Stimulated activated CD8-positive, alpha-beta memory T cell treated with anti-CD3 and anti-CD28 coated beads, Interleukin-12 subunit alpha, Interleukin-12 subunit beta, amount 100 ng/mL, for 1 hour (primary cell): ENCODE measurements around the gene MAS1.
"Not testable (repeated sequence)": the region's sequence is repeated elsewhere in the genome, so short reads cannot be mapped to it uniquely, and the experiment has no call there.

ENCODE experiments used
- DNase-seq: peaks from one replicate; pipeline ENCODE4 v3.0.0-alpha.2; 2020; ENCODE audit warnings: low read depth

The MAS1 gene

DNA sequence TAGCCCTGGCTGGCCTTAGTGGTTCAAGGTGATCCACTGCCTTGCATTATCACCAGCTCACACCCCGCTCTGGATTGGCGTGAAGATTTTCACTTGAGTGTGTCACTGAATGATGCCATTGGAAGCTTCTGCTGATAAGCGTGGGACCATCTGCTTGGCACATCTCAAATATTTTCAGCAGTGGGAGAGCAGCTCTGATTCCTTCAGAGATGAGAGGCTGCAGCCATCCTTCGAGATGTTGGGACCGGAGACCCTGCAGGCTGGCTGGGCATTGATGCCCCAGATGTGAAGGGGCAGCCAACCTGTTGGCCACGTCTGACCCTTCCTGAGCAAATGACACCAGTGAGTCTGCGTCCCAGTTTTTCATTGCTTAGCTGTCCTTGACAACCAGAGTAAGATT lies at the start of gene MAS1:
Gene MAS1, plus strand, starts transcription at position 197 of the 400 bp plus-strand sequence. CDS start 15,968 bp downstream, outside the sequence.
- no peak for DNase-seq

DNA sequence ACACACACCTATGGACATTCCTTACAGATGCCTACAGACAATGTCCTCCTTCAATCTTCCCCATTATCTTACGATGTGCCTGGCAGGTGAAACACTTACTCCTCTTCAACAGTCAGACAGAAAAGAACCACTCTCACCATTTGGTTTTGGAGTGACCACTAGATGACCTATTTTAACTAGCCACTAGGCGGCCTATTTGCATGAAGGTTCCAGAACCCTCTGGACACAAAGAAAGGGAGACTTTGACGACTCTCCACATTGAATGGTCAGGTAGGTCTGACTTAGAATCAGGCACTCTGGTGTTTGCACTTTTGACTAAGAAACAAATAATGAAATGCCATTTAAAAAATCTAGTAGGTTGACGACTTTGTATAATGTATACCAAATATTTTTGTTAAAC lies 48.8 kb upstream of the MAS1 start:
- no peak for DNase-seq

DNA sequence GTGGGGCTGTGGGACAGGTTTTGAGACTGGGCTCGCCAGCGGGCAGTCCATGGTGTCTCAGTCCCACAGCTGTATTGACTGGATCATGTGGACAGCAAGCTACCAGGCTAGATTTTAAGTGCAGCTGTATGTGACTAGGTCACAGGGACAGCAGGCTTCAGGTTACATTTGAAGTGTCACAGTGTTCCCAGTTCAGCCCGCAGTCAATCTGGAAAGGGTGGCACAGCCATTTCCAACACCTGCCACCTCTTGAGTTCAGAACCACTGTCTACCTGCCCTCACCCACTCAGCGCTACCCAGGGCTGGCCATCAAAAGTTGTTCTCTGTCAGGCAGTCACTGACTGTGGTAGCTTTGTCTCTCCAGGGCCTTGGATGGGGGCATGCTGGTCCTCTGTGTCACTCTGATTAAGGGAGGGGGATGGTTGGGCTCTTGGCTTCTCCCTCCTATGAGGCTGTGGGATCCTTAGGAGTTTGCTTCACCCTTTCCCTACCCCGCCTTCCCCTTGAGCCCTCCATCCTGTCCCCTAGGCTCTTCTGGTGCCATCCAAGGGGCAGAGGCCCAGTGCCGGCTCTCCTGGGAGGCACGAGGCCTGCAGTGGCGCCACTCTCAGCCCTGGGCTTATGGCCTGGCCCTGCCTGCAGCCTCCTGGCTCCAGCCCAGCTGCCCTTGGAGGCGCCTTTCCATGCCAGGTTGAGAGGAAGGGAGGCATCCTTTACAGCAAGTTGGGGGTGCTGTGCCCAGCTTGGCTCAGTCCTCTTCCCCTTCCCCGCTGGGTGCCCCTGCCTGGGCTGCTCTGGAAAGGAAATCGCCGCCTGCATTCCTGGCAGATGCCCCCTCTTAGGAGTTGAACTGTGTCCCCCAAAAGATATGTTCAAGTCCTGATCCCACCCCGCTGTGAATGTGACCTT lies 45.8 kb upstream of the MAS1 start:
- no peak for DNase-seq

DNA sequence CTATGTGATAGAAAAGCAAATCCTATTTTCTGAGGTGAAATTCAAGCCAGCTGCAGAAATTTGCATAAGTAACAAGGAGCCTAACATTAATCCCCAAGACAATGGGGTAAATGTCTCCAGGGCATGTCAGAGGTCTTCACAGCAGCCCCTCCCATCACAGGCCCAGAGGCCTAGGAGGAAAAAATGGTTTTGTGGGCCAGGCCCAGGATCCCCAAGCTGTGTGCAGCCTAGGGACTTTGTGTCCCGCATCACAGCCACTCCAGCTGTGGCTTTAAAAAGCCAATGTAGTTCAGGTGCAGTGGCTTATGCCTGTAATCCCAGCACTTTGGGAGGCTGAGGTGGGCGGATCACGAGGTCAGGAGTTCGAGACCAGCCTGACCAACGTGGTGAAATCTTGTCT lies 42.2 kb upstream of the MAS1 start:
- not testable (repeated sequence) for DNase-seq

DNA sequence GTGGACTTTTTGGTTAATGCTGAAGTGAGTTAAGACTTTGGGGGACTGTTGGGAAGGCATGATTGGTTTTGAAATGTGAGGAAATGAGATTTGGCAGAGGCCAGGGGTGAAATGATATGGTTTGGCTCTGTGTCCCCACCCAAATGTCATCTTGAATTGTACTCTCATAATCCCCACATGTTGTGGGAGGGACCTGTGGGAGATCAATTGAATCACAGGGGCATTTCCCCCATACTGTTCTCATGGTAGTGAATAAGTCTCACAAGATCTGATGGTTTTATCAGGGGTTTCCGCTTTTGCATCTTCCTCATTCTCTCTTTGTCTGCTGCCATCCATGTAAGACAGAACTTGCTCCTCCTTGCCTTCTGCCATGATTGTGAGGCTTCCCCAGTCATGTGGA lies 40.9 kb upstream of the MAS1 start:
- DNase-seq: not testable (repeated sequence)

DNA sequence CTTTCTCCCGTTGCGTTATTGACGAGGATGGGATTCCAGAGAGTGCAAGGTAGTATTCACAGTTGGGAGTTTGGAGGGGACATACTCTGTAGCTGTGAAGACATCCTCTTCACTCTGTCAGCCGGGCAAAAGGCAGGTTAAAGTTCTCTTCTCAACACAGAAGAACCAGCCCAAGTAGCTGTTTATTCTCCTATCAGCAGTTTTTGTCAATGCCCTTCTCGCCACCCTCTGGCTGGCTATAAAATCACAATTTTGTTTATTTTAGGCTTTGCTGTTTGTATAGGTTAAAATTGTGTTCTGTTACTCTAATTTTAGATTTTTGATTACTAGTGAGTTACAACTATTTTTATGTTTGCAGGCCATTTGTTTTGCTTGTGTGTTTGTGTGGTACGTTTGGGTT lies 37.9 kb upstream of the MAS1 start:
- DNase-seq: no peak

DNA sequence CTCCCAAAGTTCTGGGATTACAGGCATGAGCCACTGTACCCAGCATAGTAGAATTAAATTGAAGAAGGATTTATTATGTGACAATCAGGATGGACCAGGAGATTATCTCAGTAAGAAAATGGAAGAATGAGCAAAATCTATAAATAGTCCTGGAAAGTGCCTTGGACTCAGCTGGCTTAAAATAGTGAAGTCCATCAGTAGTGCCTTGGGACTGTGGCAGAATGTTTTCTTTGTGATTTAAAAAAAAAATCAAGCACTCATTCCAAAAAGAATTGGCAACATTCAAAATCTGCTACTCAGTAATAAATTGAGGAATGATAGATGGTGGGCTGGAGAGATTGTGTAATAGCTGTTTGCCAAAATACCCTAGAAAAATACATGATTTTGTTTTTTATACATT lies 37.0 kb upstream of the MAS1 start:
- DNase-seq: no peak

DNA sequence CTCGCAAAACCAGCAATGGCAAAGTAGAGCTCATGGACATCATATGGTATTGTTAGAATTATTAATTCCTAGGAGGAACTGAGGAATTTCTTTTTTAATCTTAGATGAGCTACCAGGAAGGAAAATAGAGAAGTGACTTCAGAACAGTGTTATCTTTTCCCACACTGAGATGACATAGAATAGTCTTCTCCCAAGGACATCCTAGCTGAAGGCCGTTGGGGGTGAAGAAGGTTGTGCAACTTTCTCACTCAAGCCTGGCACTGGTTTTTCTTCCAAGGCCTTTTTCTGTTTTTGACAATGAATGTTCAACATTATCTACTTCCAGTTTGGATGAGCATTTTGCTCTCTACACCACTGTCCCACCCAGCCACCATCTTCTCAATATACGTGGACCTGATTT lies 35.8 kb upstream of the MAS1 start:
- DNase-seq: no peak

DNA sequence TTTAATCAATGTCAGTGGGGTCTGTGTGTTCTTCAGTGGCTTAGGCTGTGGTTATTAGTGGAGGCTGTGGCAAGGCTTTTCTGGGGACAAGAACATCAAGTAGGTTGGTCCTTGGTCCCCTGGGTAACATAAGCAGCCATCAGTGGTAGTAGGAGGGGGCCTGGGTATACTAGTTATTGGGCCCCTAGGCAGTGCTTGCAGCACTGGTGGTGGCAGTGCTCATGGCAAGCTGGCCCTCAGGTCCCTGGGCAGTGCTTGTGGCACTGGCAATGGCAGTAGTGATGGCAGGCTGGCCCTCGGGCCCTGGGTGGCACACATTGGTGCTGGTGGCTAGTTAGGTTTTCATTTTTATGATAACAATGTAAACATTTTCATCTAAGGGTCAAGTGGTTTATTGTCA lies 32.5 kb upstream of the MAS1 start:
- DNase-seq: no peak

DNA sequence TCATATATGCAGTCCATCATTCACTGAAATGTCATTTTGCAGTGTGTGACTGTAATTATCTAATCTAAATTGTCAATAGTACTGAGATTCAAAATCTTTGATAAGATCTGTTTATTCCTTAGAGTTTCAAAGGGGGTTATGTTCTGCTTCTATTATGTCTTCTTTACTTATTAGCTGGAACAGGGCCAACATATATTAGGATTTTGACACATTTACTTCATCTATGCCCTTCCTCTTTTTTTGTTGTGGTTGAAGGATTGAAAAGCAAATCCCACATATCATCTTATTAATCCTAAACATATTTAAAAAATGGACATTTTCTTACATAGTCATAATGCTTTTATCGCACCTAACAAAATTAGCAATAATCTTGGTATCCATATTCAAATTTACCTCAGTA lies 30.3 kb upstream of the MAS1 start:
- no peak for DNase-seq

DNA sequence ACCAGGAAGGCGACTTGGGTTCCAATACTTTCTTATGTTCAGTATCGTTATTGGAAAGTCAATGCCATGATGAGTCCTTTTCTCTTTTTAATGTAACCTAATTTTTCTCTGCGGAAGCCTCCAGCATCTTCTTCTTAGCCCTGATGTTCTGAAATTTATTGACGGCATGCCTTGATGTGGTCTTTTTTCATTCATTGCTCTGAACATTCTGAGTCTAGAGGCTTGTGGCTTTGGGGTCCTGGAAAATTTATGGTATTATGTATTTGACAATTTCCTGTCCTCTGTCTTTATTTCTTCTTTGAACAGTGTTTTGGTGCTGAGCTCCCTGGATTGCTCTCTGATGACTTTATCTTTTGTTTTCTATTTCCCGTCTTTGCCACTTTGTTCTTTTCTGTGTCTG lies 28.7 kb upstream of the MAS1 start:
- DNase-seq: no peak

DNA sequence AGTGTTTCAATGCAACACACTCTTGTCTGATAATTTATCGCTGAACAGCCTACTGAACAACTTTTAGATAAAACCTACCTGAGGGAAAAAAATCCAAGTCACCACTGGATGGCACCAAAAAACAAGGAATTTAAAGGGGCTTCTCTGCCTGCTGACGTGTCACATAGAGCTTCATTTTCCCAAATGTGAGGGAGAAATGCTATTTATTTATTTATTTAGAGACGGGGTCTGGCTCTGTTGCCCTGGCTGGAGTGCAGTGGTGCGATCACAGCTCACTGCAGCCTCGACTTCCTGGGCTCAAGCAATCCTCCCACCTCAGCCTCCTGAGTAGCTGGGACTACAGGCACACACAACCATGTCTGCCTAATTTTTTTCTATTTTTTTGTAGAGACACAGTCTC lies 27.4 kb upstream of the MAS1 start:
- peak; percentile 11 for DNase-seq

DNA sequence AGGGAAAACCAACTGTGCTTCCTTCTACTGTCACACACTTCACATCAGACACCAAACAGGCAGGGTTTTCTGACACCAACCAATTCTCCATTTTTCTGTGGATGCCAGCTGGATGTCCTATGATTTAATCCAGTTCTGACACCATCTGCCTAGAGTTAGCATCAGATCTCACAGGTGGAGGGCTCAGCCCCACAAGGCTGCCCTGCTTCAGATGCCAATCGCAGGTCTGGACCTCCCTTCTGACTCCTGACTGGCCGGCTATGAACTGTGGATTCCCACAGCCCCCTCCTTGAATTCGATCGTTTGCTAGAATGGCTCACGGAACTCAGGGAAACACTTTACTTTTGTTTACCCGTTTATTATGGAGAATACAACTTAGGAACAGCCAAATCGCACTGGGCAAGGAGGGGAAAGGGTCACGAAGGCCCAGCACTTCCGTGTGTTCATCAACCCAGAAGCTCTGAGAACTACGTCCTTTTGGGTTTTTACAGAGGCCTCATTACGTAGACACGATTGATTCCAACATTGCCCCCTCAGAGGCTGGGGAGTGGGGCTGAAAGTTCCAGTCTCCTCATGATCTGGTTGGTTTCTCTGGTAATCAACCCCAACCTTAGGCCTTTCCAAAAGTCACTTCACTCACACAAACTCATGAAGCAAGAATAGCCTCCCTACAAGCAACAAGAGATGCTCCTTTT lies 25.4 kb upstream of the MAS1 start:
- DNase-seq: no peak

DNA sequence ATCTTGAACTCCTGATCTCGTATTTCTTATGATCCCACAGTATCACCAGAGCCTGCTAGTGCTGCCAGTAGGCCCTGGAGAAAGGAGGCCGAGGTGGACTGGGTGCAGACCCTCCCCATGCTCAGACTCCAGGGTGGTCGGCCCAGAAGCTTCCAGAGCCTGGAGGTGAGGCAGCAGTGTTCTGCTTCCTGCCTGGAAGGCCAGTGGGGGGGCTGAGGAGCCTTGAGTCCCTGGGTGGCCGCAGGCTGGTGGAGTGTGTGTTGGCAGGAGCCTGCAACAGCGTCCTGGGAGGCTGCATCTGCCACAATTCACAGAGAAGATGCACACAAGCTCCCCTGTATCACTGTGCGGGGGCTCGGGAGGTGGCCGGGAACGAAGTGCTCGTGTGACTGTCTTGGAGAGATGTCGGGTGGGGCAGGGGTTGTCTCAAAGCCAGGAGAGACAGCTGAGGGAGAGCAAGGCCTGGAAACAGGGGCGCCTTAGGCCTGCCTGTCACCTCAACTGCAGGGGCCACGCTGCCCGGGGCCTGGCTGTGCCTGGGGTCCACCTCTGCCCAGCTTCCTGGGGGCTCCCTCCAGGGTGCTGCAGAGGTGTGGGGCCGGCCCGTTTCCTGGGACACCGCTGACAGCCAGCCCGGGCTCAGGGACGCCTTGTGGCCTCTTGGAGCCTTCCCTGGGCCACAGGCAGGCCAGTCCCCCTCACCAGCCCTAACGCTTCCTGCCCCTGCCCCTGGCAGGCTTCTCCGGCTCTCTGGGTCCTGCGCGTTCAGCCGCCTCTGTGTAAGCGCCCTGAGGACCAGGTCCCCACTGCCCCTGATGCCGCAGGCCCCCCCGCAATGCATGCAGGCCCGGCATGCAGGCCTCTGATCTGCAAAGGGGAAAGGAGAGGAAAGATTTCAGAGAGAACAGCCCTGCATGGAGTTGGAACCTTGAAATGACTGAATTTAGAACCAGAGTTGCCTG lies 24.2 kb upstream of the MAS1 start:
- no peak for DNase-seq

DNA sequence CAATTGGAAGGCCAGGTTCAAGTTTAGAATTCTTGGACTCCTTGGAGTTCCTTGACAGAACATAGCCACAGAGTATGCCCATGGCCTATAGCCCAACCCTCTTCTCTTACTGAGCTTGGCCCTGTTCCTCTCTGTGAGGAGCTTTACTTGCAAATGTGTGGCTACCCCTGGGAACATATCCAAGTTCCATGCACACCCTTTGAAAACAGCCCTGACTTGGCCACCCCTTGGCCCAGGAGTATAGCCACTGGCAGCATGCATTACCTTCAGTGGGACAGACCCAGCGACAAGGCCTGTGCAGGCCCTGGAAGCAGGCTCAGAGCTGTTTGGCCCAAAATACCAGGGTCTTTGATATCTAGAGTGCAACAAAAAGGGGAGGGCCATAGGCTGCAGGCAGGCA lies 19.5 kb upstream of the MAS1 start:
- DNase-seq: no peak

DNA sequence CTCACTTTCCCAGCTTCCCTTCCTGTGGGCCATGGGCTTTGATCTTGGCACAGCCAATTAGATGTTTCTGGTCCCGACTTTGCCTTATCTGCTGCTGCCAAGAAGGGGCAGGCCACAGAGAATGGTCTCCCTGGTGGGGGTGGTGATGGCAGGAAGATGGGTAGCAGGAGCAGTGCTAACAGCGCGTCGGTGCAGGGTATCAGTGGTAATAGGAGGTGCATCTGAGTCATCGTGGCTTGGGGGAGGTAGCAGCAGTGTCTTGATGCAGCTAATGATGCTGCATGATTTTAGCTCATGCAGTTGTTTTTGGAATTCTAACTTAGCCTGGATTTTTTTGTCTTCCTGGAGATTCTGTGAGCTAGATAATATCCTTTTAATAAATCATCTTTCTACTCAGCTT lies 18.9 kb upstream of the MAS1 start:
- DNase-seq: no peak

DNA sequence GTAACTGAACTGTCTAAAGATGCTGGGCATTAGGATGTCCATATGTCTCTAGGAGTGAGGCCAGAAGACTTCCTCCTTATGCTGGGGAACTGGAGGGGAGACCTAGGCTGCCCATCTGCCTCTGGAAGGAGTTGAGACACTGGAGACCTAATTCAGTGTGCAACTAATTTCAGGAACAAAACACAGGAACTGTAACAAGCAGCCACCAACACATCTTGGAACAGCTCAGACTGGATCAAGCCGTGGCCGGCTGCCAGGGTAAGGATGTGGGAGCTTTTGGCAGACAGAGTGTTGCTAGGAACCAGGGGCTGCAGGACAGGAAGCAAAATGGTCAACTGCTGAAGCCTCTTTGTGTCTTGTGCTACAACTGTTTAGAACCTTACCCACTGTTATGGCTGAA lies 16.4 kb upstream of the MAS1 start:
- no peak for DNase-seq

DNA sequence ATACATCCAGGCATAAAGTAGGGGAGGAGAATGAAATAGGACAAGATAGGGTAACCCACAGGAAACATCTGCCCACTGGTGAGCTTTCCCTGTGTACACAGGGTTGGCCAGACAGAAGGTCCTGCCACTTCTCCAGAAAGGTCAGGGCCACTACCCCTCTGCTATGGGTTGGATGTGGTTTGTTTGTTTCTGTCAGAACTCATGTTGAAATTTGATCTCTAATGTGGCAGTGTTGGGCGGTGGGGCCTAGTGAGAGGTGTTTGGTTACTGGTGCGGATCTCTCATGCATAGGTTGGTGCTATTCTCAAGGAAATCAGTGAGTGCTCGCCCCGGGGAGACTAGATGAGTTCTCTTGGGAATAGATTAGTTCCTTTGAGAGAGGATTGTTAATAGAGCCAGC lies 15.6 kb upstream of the MAS1 start:
- no peak for DNase-seq

DNA sequence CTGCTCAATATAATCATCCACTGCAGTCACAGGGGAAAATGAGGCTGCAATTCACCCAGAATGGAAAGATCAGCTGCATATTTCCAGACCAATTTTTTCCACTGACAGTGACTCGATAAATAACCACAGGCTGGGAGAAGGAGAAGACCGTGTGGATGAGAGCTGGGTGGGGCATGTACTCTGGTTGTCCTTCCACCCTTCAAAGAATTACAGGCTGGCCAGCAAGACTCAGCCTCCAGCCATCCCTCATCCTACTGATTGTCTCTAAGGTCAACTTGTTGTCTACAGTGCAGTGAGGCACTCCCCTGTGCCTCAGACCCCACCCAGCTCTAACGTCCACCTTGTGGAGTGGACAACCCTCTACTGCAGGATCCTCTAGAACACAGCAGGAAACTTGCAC lies 14.5 kb upstream of the MAS1 start:
- DNase-seq: no peak

DNA sequence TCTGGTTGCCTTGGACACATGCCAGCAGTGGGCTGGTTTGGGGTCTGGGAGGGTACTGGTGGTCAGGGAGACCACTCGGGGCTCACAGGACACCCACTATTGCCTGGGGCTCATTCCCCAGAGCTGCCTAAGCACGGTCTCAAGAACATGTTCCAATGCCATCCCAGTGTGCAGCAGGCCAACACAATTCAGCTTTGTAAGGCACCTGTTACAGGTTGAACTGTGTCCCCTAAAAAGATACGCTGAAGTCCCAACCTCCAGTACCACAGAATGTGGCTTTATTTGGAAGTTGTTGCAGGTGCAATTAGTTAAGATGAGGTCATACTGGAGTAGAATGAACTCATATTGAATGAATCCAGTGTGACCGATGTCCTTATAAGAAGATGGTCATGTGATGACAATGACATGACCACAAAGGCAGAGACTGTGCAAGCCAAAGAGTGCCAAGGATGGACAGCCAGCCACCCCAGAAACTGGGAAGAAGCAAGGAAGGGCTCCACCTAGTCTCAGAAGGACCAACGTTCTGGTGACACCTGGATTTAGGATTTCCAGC lies 13.5 kb upstream of the MAS1 start:
- DNase-seq: no peak

DNA sequence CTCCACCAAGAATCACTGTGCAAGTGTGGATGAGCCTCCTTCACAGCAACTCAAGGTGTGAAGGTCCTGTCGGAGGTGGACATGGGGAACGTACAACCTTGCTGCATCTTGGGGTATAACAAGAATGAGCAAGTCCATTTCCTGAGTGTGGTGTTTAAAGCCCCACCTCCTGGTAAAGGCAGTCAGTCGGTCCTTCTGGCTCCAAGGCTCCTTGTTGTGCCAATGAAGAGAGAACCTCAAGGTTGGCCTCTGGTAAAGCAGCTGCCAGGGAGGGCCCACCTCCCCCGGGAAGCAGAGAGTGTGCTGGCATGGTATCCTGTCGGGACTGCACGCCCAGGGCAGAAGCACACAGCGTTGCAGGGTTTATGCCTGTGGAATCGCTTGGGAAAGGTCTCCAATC lies 12.4 kb upstream of the MAS1 start:
- no peak for DNase-seq

DNA sequence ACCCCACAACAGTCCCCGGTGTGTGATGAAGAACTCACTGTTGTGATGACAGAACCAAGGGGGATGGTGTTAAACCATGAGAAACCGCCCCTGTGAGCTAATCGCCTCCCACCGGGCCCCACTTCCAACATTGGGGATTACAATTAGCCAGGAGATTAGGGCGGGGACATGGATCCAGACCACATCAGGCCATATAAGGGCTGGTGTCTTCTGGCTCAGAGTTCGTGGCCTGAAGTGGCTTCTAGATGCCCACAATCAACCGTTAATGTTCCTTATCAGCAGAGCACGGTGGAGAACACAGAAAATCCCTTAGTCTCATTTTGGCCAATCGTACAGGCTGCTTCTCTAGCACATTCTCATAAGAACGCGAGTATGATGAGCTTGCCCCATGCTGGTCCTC lies 10.9 kb upstream of the MAS1 start:
- no peak for DNase-seq
